Astrocyte of the spinal cord (primary cell): Measurements from ENCODE around the gene CHRND.

Experiments
- DNase-seq: peaks from one replicate; pipeline ENCODE4 v3.0.0; 2011; ENCODE audit warnings: low read depth, low spot score
- H3K4me3 ChIP-seq: 2 replicates; pipeline ENCODE4 v1.5.1; 2011; ENCODE audit warnings: low read depth, mild to moderate bottlenecking, low read length, moderate library complexity
- in situ Hi-C: cut with HindIII; loops from 2 replicates; pipeline ENCODE4 v1.10.0; 2017; ENCODE audit warnings: low sequenced_read_pairs
- TF ChIP-seq, protein P1 (sequence below): IDR thresholded peaks from 2 replicates; pipeline ENCODE4 v1.5.1; 2012; ENCODE audit warnings: low read depth, mild to moderate bottlenecking, low read length, inconsistent platforms

Gene CHRND

DNA sequence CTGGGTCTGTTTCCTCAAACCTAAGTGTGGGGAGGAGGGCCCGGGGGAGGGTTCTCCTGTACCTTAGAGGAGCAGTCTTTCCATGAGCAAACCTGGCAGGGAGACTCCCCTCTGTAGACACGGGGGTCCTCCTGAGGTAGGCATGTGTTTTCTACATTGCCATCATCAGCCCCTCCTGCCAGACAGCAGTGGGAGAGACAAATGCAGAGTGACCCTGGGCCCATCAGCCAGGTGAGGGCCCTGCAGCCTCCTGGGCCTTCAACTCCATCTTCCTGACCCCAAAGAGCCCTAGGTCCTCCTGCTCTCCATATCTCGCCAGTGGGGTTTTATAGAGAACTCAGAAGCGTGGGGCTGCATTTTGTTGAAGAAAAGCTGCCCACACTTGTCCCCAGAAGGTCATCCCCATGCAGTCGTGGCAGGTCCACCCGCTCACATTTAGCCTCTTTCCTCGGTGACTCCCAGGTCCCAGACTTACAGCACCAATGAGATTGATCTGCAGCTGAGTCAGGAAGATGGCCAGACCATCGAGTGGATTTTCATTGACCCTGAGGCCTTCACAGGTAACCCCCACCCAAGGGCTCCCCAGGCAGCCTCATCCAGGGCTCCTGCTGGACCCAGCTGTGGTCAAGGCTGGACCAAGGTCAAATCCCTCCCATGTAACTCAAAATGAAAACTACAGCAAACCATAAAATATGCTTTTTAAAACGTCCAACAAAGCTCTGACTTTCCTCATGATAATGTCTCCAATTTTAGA, 16.2 kb downstream of the CHRND start:
- no peak overlapping the region for H3K4me3 ChIP-seq
- TF ChIP-seq, protein P1, sequence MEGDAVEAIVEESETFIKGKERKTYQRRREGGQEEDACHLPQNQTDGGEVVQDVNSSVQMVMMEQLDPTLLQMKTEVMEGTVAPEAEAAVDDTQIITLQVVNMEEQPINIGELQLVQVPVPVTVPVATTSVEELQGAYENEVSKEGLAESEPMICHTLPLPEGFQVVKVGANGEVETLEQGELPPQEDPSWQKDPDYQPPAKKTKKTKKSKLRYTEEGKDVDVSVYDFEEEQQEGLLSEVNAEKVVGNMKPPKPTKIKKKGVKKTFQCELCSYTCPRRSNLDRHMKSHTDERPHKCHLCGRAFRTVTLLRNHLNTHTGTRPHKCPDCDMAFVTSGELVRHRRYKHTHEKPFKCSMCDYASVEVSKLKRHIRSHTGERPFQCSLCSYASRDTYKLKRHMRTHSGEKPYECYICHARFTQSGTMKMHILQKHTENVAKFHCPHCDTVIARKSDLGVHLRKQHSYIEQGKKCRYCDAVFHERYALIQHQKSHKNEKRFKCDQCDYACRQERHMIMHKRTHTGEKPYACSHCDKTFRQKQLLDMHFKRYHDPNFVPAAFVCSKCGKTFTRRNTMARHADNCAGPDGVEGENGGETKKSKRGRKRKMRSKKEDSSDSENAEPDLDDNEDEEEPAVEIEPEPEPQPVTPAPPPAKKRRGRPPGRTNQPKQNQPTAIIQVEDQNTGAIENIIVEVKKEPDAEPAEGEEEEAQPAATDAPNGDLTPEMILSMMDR, result no peak
- no peak for DNase-seq
- in situ Hi-C loops, result no loop called here

DNA sequence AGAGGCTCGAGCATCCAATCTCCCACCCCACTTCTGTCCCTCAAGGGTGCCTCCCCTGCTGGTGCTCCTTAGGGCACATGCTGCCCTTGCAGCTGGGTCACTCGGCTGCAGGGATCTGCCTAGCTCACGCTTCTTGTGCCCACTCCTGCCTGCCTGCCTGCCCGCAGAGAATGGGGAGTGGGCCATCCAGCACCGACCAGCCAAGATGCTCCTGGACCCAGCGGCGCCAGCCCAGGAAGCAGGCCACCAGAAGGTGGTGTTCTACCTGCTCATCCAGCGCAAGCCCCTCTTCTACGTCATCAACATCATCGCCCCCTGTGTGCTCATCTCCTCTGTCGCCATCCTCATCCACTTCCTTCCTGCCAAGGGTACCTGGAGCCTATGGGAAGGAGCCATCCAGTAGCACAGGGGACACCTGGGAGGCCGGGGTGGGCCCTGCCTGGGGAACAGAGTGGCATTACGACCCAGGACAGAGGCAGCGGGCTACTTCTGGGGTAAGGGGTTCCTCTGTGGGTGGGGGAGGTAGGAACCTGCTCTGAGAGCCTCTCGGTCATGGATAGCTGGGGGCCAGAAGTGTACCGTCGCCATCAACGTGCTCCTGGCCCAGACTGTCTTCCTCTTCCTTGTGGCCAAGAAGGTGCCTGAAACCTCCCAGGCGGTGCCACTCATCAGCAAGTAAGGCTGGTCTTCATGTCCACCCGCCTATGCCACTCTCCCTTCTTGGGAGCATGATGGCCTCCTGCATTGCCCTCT, 16.9 kb downstream of the CHRND start:
- in situ Hi-C loops, result no loop called here
- DNase-seq, result no peak
- H3K4me3 ChIP-seq, result no peak overlapping the region
- TF ChIP-seq, protein P1, result no peak

DNA sequence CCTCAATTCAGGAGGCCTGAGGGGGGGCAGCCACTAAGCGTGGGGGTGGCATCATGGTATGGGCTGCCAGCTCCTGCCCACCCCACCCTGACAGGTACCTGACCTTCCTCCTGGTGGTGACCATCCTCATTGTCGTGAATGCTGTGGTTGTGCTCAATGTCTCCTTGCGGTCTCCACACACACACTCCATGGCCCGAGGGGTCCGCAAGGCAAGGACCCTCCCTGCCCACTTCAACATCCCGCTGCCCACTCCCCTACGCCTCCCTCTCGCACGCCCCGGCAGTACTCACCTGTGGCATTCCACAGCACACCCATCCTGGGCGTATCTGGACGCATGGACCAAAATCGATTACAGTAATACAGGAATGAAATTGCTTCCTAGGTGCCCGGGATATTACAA, 17.5 kb downstream of the CHRND start:
- in situ Hi-C loops, result no loop called here
- H3K4me3 ChIP-seq, result no peak overlapping the region
- no peak for DNase-seq
- TF ChIP-seq, protein P1, result no peak

DNA sequence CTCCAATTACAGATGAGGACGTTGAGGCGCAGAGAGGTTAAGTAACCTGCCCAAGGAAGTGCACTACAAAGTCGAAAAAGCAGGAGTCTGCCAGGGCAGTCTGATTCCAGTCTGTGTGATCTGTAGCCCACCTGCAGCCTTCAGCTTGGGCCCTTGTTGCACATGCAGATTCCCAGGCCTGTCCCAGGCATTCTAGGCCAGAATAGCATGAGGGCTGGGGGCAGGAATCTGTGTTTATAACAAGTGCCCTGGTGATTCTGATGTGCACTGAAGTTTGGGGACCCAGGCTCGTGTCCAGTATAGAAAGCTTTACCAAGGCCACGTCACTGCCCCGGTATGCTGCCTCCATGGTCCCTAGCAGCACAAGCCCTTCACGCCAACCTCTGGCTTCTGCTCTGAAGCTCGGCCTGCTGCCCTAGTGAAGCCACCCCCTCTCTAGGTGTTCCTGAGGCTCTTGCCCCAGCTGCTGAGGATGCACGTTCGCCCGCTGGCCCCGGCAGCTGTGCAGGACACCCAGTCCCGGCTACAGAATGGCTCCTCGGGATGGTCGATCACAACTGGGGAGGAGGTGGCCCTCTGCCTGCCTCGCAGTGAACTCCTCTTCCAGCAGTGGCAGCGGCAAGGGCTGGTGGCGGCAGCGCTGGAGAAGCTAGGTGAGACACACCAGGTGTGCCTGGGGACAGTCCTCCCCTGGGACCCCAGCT, 18.1 kb downstream of the CHRND start:
- in situ Hi-C loops, result no loop called here
- no peak for DNase-seq
- H3K4me3 ChIP-seq, result no peak overlapping the region
- TF ChIP-seq, protein P1, result no peak

DNA sequence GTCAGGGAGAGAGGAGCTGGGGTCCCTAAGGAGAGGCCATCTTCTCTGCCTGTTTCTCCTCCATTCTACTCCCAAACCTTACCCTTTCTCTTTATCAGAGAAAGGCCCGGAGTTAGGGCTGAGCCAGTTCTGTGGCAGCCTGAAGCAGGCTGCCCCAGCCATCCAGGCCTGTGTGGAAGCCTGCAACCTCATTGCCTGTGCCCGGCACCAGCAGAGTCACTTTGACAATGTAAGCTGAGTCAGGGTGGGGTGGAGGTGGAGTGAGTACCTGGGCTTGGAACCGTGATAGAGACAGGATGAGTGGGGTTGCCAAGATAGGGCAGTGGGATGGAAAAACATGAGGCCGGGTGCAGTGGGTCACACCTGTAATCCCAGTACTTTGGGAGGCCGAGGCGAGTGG, 18.7 kb downstream of the CHRND start:
- TF ChIP-seq, protein P1, result no peak
- DNase-seq, result no peak
- in situ Hi-C loops, result no loop called here
- no peak overlapping the region for H3K4me3 ChIP-seq

DNA sequence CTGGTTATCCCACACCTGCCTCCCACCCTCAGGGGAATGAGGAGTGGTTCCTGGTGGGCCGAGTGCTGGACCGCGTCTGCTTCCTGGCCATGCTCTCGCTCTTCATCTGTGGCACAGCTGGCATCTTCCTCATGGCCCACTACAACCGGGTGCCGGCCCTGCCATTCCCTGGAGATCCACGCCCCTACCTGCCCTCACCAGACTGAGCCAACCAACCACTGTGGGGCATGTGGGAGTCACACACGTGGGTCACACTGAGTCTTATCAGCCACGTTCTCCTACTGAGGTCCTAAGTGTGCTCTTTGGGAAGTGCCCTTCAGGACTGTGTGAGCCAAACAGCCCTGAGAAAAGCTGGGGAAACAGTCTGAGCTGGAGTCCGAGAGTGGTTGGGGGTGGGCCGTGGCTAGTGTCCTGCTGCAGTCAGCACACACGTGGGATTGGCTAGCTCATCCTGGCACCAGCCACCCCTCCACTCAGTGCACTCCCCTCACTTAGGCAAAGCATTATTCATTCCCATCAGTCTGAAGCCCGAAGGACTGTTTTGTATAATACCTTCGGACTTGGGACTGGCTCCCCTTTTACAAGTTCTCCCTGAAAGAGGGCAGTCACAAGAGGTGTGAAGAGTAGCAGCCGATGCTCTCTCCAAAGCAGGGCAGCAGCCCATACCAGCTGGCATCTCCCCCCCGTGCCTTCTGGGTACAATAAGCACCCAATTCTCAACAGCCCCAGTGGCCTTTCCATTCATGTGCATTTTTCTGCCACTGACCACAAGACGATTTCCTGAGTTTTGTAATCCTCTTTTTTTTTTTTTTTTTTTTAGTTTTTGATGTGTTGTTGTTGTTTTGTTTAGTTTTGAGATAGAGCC, 19.8 kb downstream of the CHRND start:
- no peak for DNase-seq
- in situ Hi-C loops, result no loop called here
- H3K4me3 ChIP-seq, result no peak overlapping the region
- TF ChIP-seq, protein P1, result no peak
